SK-N-SH (cell line): ENCODE data around the gene ATP11A. TPM values are rescaled to one million over a fixed set of nuclear protein-coding genes. Genes with fewer than 3 reads are reported as not detected.

ENCODE experiments used
- CTCF ChIA-PET: fragments of 300-600, 350-600 bp; formaldehyde crosslinking; extraction: SDS; loops from one replicate; lab custom pipeline; 2021; lab: Yijun Ruan, JAX
- POLR2A ChIA-PET: fragments of 350-600 bp; sonication (Branson Sonifier 250); formaldehyde crosslinking; extraction: SDS; loops from one replicate; lab custom pipeline; 2020; ENCODE audit warnings: antibody characterized with exemption, inconsistent platforms; lab: Yijun Ruan, JAX
- DNase-seq: peaks from one replicate; pipeline ENCODE4 v3.0.0; 2012
- H2AFZ ChIP-seq: fragments of 200-600 bp; sonication (generic); 2 replicates; pipeline ENCODE4 v1.8.1; 2016; ENCODE audit warnings: antibody characterized with exemption, mild to moderate bottlenecking, low read depth
- H3F3A ChIP-seq: fragments of 200-600 bp; sonication (generic); replicated peaks from 2 replicates; pipeline ENCODE3; 2016; ENCODE audit warnings: antibody characterized with exemption, mild to moderate bottlenecking; ENCODE audit not compliant: insufficient read depth
- H3K27ac ChIP-seq, 2 experiments: fragments of 200-500 bp in 1 of 2; fragments of 200-600 bp in 1 of 2; sonication (Bioruptor generic) in 1 of 2; sonication (generic), shearing (Covaris generic) in 1 of 2; 2 replicates each; pipeline versions ENCODE4 v1.5.1 to v1.6.1; 2014 to 2016; ENCODE audit warnings: low read depth in 2 of 2, inconsistent platforms in 1 of 2, low read length in 1 of 2, mild to moderate bottlenecking in 1 of 2, mixed read lengths in 1 of 2
- H3K27me3 ChIP-seq: fragments of 200-600 bp; sonication (generic), shearing (Covaris generic); 2 replicates; pipeline ENCODE4 v1.6.1; 2016; ENCODE audit warnings: mixed run types; ENCODE audit not compliant: insufficient read depth
- H3K36me3 ChIP-seq, 2 experiments: fragments of 200-500 bp in 1 of 2; fragments of 200-600 bp in 1 of 2; sonication (Bioruptor generic) in 1 of 2; sonication (generic) in 1 of 2; replicated peaks in 1 of 2; 2 replicates each; pipeline versions ENCODE3 to v1.5.1; 2014 to 2016; ENCODE audit warnings: low read length in 1 of 2, mild to moderate bottlenecking in 1 of 2; ENCODE audit not compliant: insufficient read depth in 2 of 2, control insufficient read depth in 1 of 2
- H3K4me1 ChIP-seq, 2 experiments: fragments of 200-500 bp in 1 of 2; fragments of 200-600 bp in 1 of 2; sonication (Bioruptor generic) in 1 of 2; sonication (generic), shearing (Covaris generic) in 1 of 2; 2 replicates each; pipeline versions ENCODE4 v1.5.1 to v1.6.1; 2014 to 2016; ENCODE audit warnings: low read depth in 1 of 2, low read length in 1 of 2, mixed run types in 1 of 2; ENCODE audit not compliant: insufficient read depth in 2 of 2, control insufficient read depth in 1 of 2
- H3K4me2 ChIP-seq: fragments of 200-600 bp; sonication (generic), shearing (Covaris generic); 2 replicates; pipeline ENCODE4 v1.6.1; 2017; ENCODE audit warnings: mixed run types
- H3K4me3 ChIP-seq, 2 experiments: fragments of 200-500 bp in 1 of 2; fragments of 200-600 bp in 1 of 2; sonication (Bioruptor generic) in 1 of 2; sonication (generic), shearing (Covaris generic) in 1 of 2; 2 replicates each; pipeline versions ENCODE4 v1.5.1 to v1.8.1; 2014 to 2016; ENCODE audit warnings: low read depth in 2 of 2, inconsistent platforms in 1 of 2, low read length in 1 of 2, mild to moderate bottlenecking in 1 of 2, mixed read lengths in 1 of 2, moderate library complexity in 1 of 2
- H3K79me2 ChIP-seq: fragments of 200-600 bp; sonication (generic); 2 replicates; pipeline ENCODE4 v1.8.1; 2017; ENCODE audit warnings: mild to moderate bottlenecking; ENCODE audit not compliant: insufficient read depth
- H3K9ac ChIP-seq: fragments of 200-600 bp; sonication (generic); 2 replicates; pipeline ENCODE4 v1.6.1; 2017; ENCODE audit warnings: mixed run types
- H3K9me2 ChIP-seq: fragments of 200-600 bp; sonication (generic); 2 replicates; pipeline ENCODE4 v1.6.1; 2017; ENCODE audit warnings: mixed run types
- H3K9me3 ChIP-seq: fragments of 200-600 bp; sonication (generic); 2 replicates; pipeline ENCODE4 v1.6.1; 2017; ENCODE audit warnings: mixed run types, mild to moderate bottlenecking, moderate library complexity
- H4K20me1 ChIP-seq: fragments of 200-600 bp; sonication (generic); 2 replicates; pipeline ENCODE4 v1.6.1; 2017; ENCODE audit warnings: mild to moderate bottlenecking, mixed run types; ENCODE audit not compliant: insufficient read depth
- ELF1 ChIP-seq: IDR thresholded peaks from 2 replicates; pipeline ENCODE4 v1.4.0; 2012
- EP300 ChIP-seq, 2 experiments: IDR thresholded peaks; 2 replicates each; pipeline versions ENCODE4 v1.4.0 to v1.6.1; 2012; ENCODE audit warnings: borderline replicate concordance in 1 of 2, low read depth in 1 of 2, low read length in 1 of 2
- FOSL2 ChIP-seq: IDR thresholded peaks from 2 replicates; pipeline ENCODE4 v1.4.0; 2012; ENCODE audit warnings: low read depth, mild to moderate bottlenecking, moderate library complexity, borderline replicate concordance
- GATA2 ChIP-seq: sonication (generic); formaldehyde crosslinking; IDR thresholded peaks from 2 replicates; pipeline ENCODE4 v1.5.0; 2020; ENCODE audit warnings: mild to moderate bottlenecking, missing genetic modification reagents
- JUND ChIP-seq: IDR thresholded peaks from 2 replicates; pipeline ENCODE4 v1.4.0; 2012
- MAX ChIP-seq: IDR thresholded peaks from 2 replicates; pipeline ENCODE4 v1.4.0; 2012; ENCODE audit warnings: low read depth
- MEF2A ChIP-seq: IDR thresholded peaks from 2 replicates; pipeline ENCODE4 v1.4.0; 2012; ENCODE audit warnings: low read depth, borderline replicate concordance
- NFIC ChIP-seq: IDR thresholded peaks from 2 replicates; pipeline ENCODE4 v1.4.0; 2012; ENCODE audit warnings: borderline replicate concordance
- NRF1 ChIP-seq: IDR thresholded peaks from 2 replicates; pipeline ENCODE4 v1.6.1; 2012; ENCODE audit warnings: low read depth, mild to moderate bottlenecking, low read length
- RCOR1 ChIP-seq: fragments of 150-350 bp; IDR thresholded peaks from 2 replicates; pipeline ENCODE4 v1.6.1; 2017; ENCODE audit warnings: antibody characterized with exemption, low read length
- RFX5 ChIP-seq: IDR thresholded peaks from 2 replicates; pipeline ENCODE4 v1.6.1; 2012; ENCODE audit warnings: mild to moderate bottlenecking, improper control_type of control experiment, low read length
- RXRA ChIP-seq: IDR thresholded peaks from 2 replicates; pipeline ENCODE4 v1.4.0; 2012; ENCODE audit warnings: low read depth, mild to moderate bottlenecking, borderline replicate concordance
- SMC3 ChIP-seq: IDR thresholded peaks from 2 replicates; pipeline ENCODE4 v1.6.1; 2012; ENCODE audit warnings: low read depth, low read length, improper control_type of control experiment
- WGBS: methylation state at CpG from one replicate; pipeline ENCODE4 v1.1.6; 2017; ENCODE audit warnings: low lambda C conversion rate; 5-methylcytosine and 5-hydroxymethylcytosine counted together
- polyA plus RNA-seq, 3 experiments: library from polyadenylated mRNA; depleted of rRNA; stranded (reverse); fragments of >200 nt; gene quantifications; 2 replicates each; pipeline ENCODE4 v1.2.3, GENCODE V29; 2012
- TF ChIP-seq, protein P1 (sequence below): fragments of 200-600 bp; sonication (generic); IDR thresholded peaks from 2 replicates; pipeline ENCODE4 v1.6.1; 2017; ENCODE audit warnings: antibody characterized with exemption, mild to moderate bottlenecking, moderate library complexity
- TF ChIP-seq, protein P2 (sequence below): fragments of 150-350 bp; IDR thresholded peaks from 2 replicates; pipeline ENCODE4 v1.6.1; 2017; ENCODE audit warnings: antibody characterized with exemption, low read length, low read depth, borderline replicate concordance

ATP11A gene
- polyA plus RNA-seq, 1 of the 3 experiments (the other 2 are of a cell fraction), result 4.1 TPM

DNA sequence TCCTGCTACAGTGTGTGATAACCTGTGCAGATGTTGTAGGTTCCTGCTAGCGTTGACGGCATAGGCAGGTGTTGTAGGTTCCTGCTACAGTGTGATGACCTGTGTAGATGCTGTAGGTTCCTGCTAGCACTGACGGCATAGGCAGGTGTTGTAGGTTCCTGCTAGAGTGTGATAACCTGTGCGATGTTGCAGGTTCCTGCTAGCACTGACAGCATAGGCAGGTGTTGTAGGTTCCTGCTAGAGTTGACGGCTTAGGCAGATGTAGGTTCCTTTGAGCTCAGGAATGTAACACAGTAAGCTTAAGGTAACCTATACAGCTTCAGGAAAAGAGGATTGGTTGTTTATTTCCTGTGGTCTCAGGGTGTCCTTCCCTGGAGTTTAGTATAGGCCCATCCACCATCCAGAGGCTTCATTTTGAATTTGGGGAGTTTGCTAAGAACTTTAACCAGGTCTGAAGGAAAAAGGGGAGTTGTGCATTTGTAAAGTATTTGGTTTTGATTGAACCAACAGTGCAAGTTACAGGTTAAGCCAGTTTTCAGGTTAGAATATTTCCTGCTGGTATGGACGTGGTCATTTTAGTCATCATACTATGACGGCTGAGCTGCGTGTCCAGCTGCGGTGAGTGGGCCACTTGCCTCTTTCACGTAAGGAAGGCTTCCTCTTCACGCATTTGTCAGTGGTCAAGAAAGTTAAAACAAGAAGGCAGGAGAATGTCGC lies 53.8 kb downstream of the ATP11A start:
- H3K79me2 ChIP-seq, result peaks cover 5% of the 10 kb centered on the region; the same call in 1 of the 2 replicates
- no peak overlapping the region for H3K9ac ChIP-seq
- ChIA-PET POLR2A (no interaction called here), CTCF (interaction anchor here (1.6 kb wide), 1 partner anchor 8 kb away, joined by 4 read pairs; no protein-coding TSS in a partner anchor)
- H3K27ac ChIP-seq, result no peak overlapping the region
- no peaks in the 10 kb centered on the region for H3K9me2 ChIP-seq
- 0 out of 2 replicates have a peak, but pooled peaks cover 5% of the 10 kb centered on the region for H4K20me1 ChIP-seq
- TF ChIP-seq NFIC (no peak), RXRA (no peak), ELF1 (no peak), RFX5 (no peak), MEF2A (no peak), RCOR1 (no peak), MAX (no peak)
- TF ChIP-seq, protein P1, sequence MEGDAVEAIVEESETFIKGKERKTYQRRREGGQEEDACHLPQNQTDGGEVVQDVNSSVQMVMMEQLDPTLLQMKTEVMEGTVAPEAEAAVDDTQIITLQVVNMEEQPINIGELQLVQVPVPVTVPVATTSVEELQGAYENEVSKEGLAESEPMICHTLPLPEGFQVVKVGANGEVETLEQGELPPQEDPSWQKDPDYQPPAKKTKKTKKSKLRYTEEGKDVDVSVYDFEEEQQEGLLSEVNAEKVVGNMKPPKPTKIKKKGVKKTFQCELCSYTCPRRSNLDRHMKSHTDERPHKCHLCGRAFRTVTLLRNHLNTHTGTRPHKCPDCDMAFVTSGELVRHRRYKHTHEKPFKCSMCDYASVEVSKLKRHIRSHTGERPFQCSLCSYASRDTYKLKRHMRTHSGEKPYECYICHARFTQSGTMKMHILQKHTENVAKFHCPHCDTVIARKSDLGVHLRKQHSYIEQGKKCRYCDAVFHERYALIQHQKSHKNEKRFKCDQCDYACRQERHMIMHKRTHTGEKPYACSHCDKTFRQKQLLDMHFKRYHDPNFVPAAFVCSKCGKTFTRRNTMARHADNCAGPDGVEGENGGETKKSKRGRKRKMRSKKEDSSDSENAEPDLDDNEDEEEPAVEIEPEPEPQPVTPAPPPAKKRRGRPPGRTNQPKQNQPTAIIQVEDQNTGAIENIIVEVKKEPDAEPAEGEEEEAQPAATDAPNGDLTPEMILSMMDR, result no peak
- DNase-seq, result no peak
- no peak overlapping the region for H3K4me3 ChIP-seq
- WGBS, result 86% methylated on average over 12 of the region's 12 CpGs
- no peaks in the 10 kb centered on the region for H3F3A ChIP-seq
- H3K36me3 ChIP-seq, result no peaks in the 10 kb centered on the region
- no peaks in the 10 kb centered on the region for H3K9me3 ChIP-seq
- H2AFZ ChIP-seq, result no peak overlapping the region
- H3K4me2 ChIP-seq, result no peak overlapping the region
- peaks cover 0 to 5% of the 10 kb centered on the region in 2 experiments; a peak in 1 of 4 replicates for H3K4me1 ChIP-seq
- no peaks in the 10 kb centered on the region for H3K27me3 ChIP-seq

DNA sequence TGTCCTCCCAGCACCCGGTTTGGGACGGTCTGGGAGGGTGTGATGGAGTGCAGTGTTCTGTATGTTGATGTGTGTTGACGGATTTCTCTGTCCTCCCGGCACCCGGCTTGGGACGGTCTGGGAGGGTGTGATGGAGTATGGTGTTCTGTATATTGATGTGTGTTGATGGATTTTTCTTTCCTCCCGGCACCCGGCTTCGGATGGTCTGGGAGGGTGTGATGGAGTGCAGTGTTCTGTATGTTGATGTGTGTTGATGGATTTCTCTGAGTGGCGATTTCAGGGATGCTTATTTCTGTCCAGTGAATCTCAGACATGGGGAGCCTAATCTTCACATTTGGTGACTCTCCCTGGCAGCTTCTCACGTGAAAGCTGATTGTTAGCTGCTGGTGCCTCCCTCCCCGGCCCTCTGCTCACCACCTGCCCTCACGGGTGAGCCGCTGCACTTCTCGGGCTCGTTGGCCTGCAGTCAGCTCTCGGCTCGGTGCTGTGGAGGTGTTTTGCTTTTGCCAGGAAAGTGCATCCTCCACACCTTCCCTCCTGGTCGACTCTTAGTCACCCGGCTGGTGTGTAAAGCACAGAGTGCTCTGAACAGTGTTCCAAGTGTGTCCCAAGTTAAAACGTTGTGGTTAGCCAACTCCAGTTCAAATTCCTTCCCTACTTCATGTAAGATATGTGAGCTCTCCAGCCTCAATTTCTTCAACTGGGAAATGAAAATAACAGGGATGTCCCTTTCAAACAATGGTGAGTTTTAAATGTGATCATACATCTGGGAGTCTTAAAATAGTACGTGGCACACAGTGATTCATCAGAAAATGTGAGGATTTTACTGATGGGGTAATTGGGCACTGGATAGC lies 54.6 kb downstream of the ATP11A start:
- no peak overlapping the region for H3K27ac ChIP-seq
- H3K9ac ChIP-seq, result no peak overlapping the region
- H4K20me1 ChIP-seq, result 0 out of 2 replicates have a peak, but pooled peaks cover 5% of the 10 kb centered on the region
- WGBS, result 84% methylated on average over 22 of the region's 22 CpGs
- H3K9me2 ChIP-seq, result no peaks in the 10 kb centered on the region
- no peak overlapping the region for H2AFZ ChIP-seq
- H3F3A ChIP-seq, result no peaks in the 10 kb centered on the region
- no peaks in the 10 kb centered on the region for H3K27me3 ChIP-seq
- peaks cover 5% of the 10 kb centered on the region; the same call in 1 of the 2 replicates for H3K79me2 ChIP-seq
- H3K4me3 ChIP-seq, result no peak overlapping the region
- H3K36me3 ChIP-seq, result no peaks in the 10 kb centered on the region
- POLR2A ChIA-PET, result no interaction called here
- TF ChIP-seq, protein P2, sequence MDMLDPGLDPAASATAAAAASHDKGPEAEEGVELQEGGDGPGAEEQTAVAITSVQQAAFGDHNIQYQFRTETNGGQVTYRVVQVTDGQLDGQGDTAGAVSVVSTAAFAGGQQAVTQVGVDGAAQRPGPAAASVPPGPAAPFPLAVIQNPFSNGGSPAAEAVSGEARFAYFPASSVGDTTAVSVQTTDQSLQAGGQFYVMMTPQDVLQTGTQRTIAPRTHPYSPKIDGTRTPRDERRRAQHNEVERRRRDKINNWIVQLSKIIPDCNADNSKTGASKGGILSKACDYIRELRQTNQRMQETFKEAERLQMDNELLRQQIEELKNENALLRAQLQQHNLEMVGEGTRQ, result no peak
- TF ChIP-seq SMC3 (no peak), FOSL2 (no peak), EP300 (IDR thresholded peaks at IDR 0.05; ENCODE audit: borderline replicate concordance in 1 of 2, low read depth in 1 of 2, low read length in 1 of 2) (no peak), JUND (no peak), GATA2 (CRISPR knock-in tag) (no peak), NRF1 (no peak)
- TF ChIP-seq, all 33 proteins: peak for 0
- Histone ChIP-seq H3K4me1 (peaks cover 0 to 5% of the 10 kb centered on the region in 2 experiments; a peak in 1 of 4 replicates), H3K4me2 (no peak overlapping the region), H3K9me3 (no peaks in the 10 kb centered on the region)
- CTCF ChIA-PET, result interaction anchor here (1.6 kb wide), 1 partner anchor 9 kb away, joined by 4 read pairs; no protein-coding TSS in a partner anchor
- DNase-seq, result no peak
